ENCODE measurements around the gene CFAP298.
"Not testable (repeated sequence)": the region's sequence is repeated elsewhere in the genome, so short reads cannot be mapped to it uniquely, and the experiment has no call there.

Gene CFAP298

GRCh38 chr21:32618218-32618617 lies 6.0 kb upstream of the CFAP298 start:
- H3K9me3 ChIP-seq (ENCODE audit: control insufficient read depth, insufficient read depth, low read length); H3K36me3 ChIP-seq (ENCODE audit: control insufficient read depth, insufficient read depth, low read length); H3K4me3 ChIP-seq (ENCODE audit: low read length); H3K4me1 ChIP-seq (ENCODE audit: control insufficient read depth, insufficient read depth, low read length); H3K27me3 ChIP-seq (ENCODE audit: control insufficient read depth, insufficient read depth, low read length); H3K27ac ChIP-seq (ENCODE audit: low read length); DNase-seq (ENCODE audit: low read depth, low spot score): not testable (repeated sequence)
- no CpG with 5 or more reads among the region's 6 CpGs for WGBS (ENCODE audit: insufficient coverage, insufficient read length)

GRCh38 chr21:32613436-32614043 lies 1.4 kb upstream of the CFAP298 start:
- Histone ChIP-seq H3K4me1 (ENCODE audit: control insufficient read depth, insufficient read depth, low read length) (no peaks in the 10 kb centered on the region), H3K9me3 (ENCODE audit: control insufficient read depth, insufficient read depth, low read length) (no peaks in the 10 kb centered on the region), H3K36me3 (ENCODE audit: control insufficient read depth, insufficient read depth, low read length) (no peaks in the 10 kb centered on the region), H3K27ac (ENCODE audit: low read length) (no peak overlapping the region), H3K4me3 (ENCODE audit: low read length) (no peak overlapping the region; the same call in 1 of the 2 replicates), H3K27me3 (ENCODE audit: control insufficient read depth, insufficient read depth, low read length) (no peaks in the 10 kb centered on the region)
- DNase-seq (ENCODE audit: low read depth, low spot score) = no peak
- WGBS (ENCODE audit: insufficient coverage, insufficient read length) = no CpG with 5 or more reads among the region's 16 CpGs

- DNase-seq (ENCODE audit: low read depth, low spot score) = no peak
- H3K36me3 ChIP-seq (ENCODE audit: control insufficient read depth, insufficient read depth, low read length) = no peaks in the 10 kb centered on the region
- no peak overlapping the region for H3K27ac ChIP-seq (ENCODE audit: low read length)
- H3K4me3 ChIP-seq (ENCODE audit: low read length) = peak overlapping the region; percentile 75; the same call in 1 of the 2 replicates
- WGBS (ENCODE audit: insufficient coverage, insufficient read length) = no CpG with 5 or more reads among the region's 15 CpGs
- no peaks in the 10 kb centered on the region for H3K4me1 ChIP-seq (ENCODE audit: control insufficient read depth, insufficient read depth, low read length)
- H3K27me3 ChIP-seq (ENCODE audit: control insufficient read depth, insufficient read depth, low read length) = no peaks in the 10 kb centered on the region
- H3K9me3 ChIP-seq (ENCODE audit: control insufficient read depth, insufficient read depth, low read length) = no peaks in the 10 kb centered on the region
Measured at GRCh38 chr21:32612999-32613337, 791 bp upstream of the CFAP298 start.

GRCh38 chr21:32611471-32611997 lies 643 bp downstream of the CFAP298 start:
- Histone ChIP-seq H3K36me3 (ENCODE audit: control insufficient read depth, insufficient read depth, low read length) (no peaks in the 10 kb centered on the region), H3K27me3 (ENCODE audit: control insufficient read depth, insufficient read depth, low read length) (no peaks in the 10 kb centered on the region), H3K4me1 (ENCODE audit: control insufficient read depth, insufficient read depth, low read length) (no peaks in the 10 kb centered on the region), H3K9me3 (ENCODE audit: control insufficient read depth, insufficient read depth, low read length) (no peaks in the 10 kb centered on the region), H3K27ac (ENCODE audit: low read length) (no peak overlapping the region), H3K4me3 (ENCODE audit: low read length) (peak overlapping the region; percentile 75)
- no CpG with 5 or more reads among the region's 28 CpGs for WGBS (ENCODE audit: insufficient coverage, insufficient read length)
- DNase-seq (ENCODE audit: low read depth, low spot score) = no peak

GRCh38 chr21:32610940-32611339 lies 1.2 kb downstream of the CFAP298 start:
- not testable (repeated sequence) for H3K4me1 ChIP-seq (ENCODE audit: control insufficient read depth, insufficient read depth, low read length); H3K36me3 ChIP-seq (ENCODE audit: control insufficient read depth, insufficient read depth, low read length); H3K27ac ChIP-seq (ENCODE audit: low read length); H3K9me3 ChIP-seq (ENCODE audit: control insufficient read depth, insufficient read depth, low read length); DNase-seq (ENCODE audit: low read depth, low spot score); H3K27me3 ChIP-seq (ENCODE audit: control insufficient read depth, insufficient read depth, low read length); H3K4me3 ChIP-seq (ENCODE audit: low read length)
- WGBS (ENCODE audit: insufficient coverage, insufficient read length) = no CpG with 5 or more reads among the region's 17 CpGs

GRCh38 chr21:32608851-32609250 lies 3.3 kb downstream of the CFAP298 start:
- Histone ChIP-seq H3K27me3 (ENCODE audit: control insufficient read depth, insufficient read depth, low read length) (no peaks in the 10 kb centered on the region), H3K9me3 (ENCODE audit: control insufficient read depth, insufficient read depth, low read length) (no peaks in the 10 kb centered on the region), H3K4me3 (ENCODE audit: low read length) (no peak overlapping the region), H3K4me1 (ENCODE audit: control insufficient read depth, insufficient read depth, low read length) (peaks cover 11% of the 10 kb centered on the region), H3K36me3 (ENCODE audit: control insufficient read depth, insufficient read depth, low read length) (0 out of 2 replicates have a peak, but pooled peaks cover 3% of the 10 kb centered on the region), H3K27ac (ENCODE audit: low read length) (no peak overlapping the region)
- no CpG with 5 or more reads among the region's 5 CpGs for WGBS (ENCODE audit: insufficient coverage, insufficient read length)
- no peak for DNase-seq (ENCODE audit: low read depth, low spot score)

- no peaks in the 10 kb centered on the region for H3K9me3 ChIP-seq (ENCODE audit: control insufficient read depth, insufficient read depth, low read length)
- no CpG with 5 or more reads among the region's 8 CpGs for WGBS (ENCODE audit: insufficient coverage, insufficient read length)
- H3K36me3 ChIP-seq (ENCODE audit: control insufficient read depth, insufficient read depth, low read length) = peaks cover 9% of the 10 kb centered on the region
- no peak overlapping the region for H3K4me3 ChIP-seq (ENCODE audit: low read length)
- H3K4me1 ChIP-seq (ENCODE audit: control insufficient read depth, insufficient read depth, low read length) = peaks cover 17% of the 10 kb centered on the region
- H3K27me3 ChIP-seq (ENCODE audit: control insufficient read depth, insufficient read depth, low read length) = no peaks in the 10 kb centered on the region
- H3K27ac ChIP-seq (ENCODE audit: low read length) = peak overlapping the region; percentile 80
- DNase-seq (ENCODE audit: low read depth, low spot score) = no peak
Measured at GRCh38 chr21:32605469-32605868, 6.7 kb downstream of the CFAP298 start.

GRCh38 chr21:32604464-32604863 lies 7.7 kb downstream of the CFAP298 start:
- no peaks in the 10 kb centered on the region for H3K27me3 ChIP-seq (ENCODE audit: control insufficient read depth, insufficient read depth, low read length)
- H3K4me1 ChIP-seq (ENCODE audit: control insufficient read depth, insufficient read depth, low read length) = peaks cover 17% of the 10 kb centered on the region
- H3K36me3 ChIP-seq (ENCODE audit: control insufficient read depth, insufficient read depth, low read length) = peaks cover 14% of the 10 kb centered on the region
- no peaks in the 10 kb centered on the region for H3K9me3 ChIP-seq (ENCODE audit: control insufficient read depth, insufficient read depth, low read length)
- DNase-seq (ENCODE audit: low read depth, low spot score) = peak; percentile 68
- no peak overlapping the region for H3K4me3 ChIP-seq (ENCODE audit: low read length)
- WGBS (ENCODE audit: insufficient coverage, insufficient read length) = no CpG with 5 or more reads among the region's 8 CpGs
- no peak overlapping the region for H3K27ac ChIP-seq (ENCODE audit: low read length)

GRCh38 chr21:32603131-32603530 lies 9.0 kb downstream of the CFAP298 start:
- Histone ChIP-seq H3K27me3 (ENCODE audit: control insufficient read depth, insufficient read depth, low read length) (no peaks in the 10 kb centered on the region), H3K9me3 (ENCODE audit: control insufficient read depth, insufficient read depth, low read length) (no peaks in the 10 kb centered on the region), H3K4me3 (ENCODE audit: low read length) (no peak overlapping the region), H3K4me1 (ENCODE audit: control insufficient read depth, insufficient read depth, low read length) (peaks cover 17% of the 10 kb centered on the region), H3K27ac (ENCODE audit: low read length) (no peak overlapping the region), H3K36me3 (ENCODE audit: control insufficient read depth, insufficient read depth, low read length) (peaks cover 14% of the 10 kb centered on the region)
- no peak for DNase-seq (ENCODE audit: low read depth, low spot score)
- no CpG with 5 or more reads among the region's 8 CpGs for WGBS (ENCODE audit: insufficient coverage, insufficient read length)

GRCh38 chr21:32602099-32602498 lies 10.1 kb downstream of the CFAP298 start:
- Histone ChIP-seq H3K4me1 (ENCODE audit: control insufficient read depth, insufficient read depth, low read length) (peaks cover 17% of the 10 kb centered on the region), H3K4me3 (ENCODE audit: low read length) (no peak overlapping the region), H3K27me3 (ENCODE audit: control insufficient read depth, insufficient read depth, low read length) (no peaks in the 10 kb centered on the region), H3K9me3 (ENCODE audit: control insufficient read depth, insufficient read depth, low read length) (no peaks in the 10 kb centered on the region), H3K36me3 (ENCODE audit: control insufficient read depth, insufficient read depth, low read length) (peaks cover 14% of the 10 kb centered on the region), H3K27ac (ENCODE audit: low read length) (no peak overlapping the region)
- DNase-seq (ENCODE audit: low read depth, low spot score) = no peak
- WGBS (ENCODE audit: insufficient coverage, insufficient read length) = no CpG with 5 or more reads among the region's 6 CpGs

GRCh38 chr21:32599526-32599925 lies 12.7 kb downstream of the CFAP298 start:
- Histone ChIP-seq H3K27me3 (ENCODE audit: control insufficient read depth, insufficient read depth, low read length) (no peaks in the 10 kb centered on the region), H3K36me3 (ENCODE audit: control insufficient read depth, insufficient read depth, low read length) (peaks cover 12% of the 10 kb centered on the region), H3K4me3 (ENCODE audit: low read length) (no peak overlapping the region), H3K9me3 (ENCODE audit: control insufficient read depth, insufficient read depth, low read length) (no peaks in the 10 kb centered on the region), H3K27ac (ENCODE audit: low read length) (no peak overlapping the region), H3K4me1 (ENCODE audit: control insufficient read depth, insufficient read depth, low read length) (peaks cover 10% of the 10 kb centered on the region)
- no peak for DNase-seq (ENCODE audit: low read depth, low spot score)
- WGBS (ENCODE audit: insufficient coverage, insufficient read length) = no CpG with 5 or more reads among the region's 8 CpGs

Measured in iPS DF 6.9 (cell line).